NCI-H2107 treated with DMSO at 0.1 percent for 48 hours (cell line): Measurements from ENCODE around the gene PIP4K2C.

Experiments
- DNase-seq: peaks from one replicate; lab custom pipeline; 2025; ENCODE audit not compliant: unreplicated experiment; lab: John Stamatoyannopoulos, UW

Gene PIP4K2C

GRCh38 chr12:57620936-57621496 is 30.0 kb downstream of the PIP4K2C start:
- no peak for DNase-seq

- DNase-seq, result no peak
Measured at GRCh38 chr12:57621497-57622292, 30.7 kb downstream of the PIP4K2C start.

GRCh38 chr12:57622293-57623245 is 31.6 kb downstream of the PIP4K2C start:
- no peak for DNase-seq

GRCh38 chr12:57623385-57623784 is 32.4 kb downstream of the PIP4K2C start:
- DNase-seq, result no peak

GRCh38 chr12:57623811-57624390 is 32.9 kb downstream of the PIP4K2C start:
- DNase-seq, result no peak

- no peak for DNase-seq
Measured at GRCh38 chr12:57624441-57625220, 33.6 kb downstream of the PIP4K2C start.

- no peak for DNase-seq
Measured at GRCh38 chr12:57625261-57626032, 34.5 kb downstream of the PIP4K2C start.

- DNase-seq, result no peak
Measured at GRCh38 chr12:57626111-57626920, 35.3 kb downstream of the PIP4K2C start.

- DNase-seq, result no peak
Measured at GRCh38 chr12:57626921-57627445, 36.0 kb downstream of the PIP4K2C start.

- no peak for DNase-seq
Measured at GRCh38 chr12:57627501-57628279, 36.7 kb downstream of the PIP4K2C start.

GRCh38 chr12:57628280-57629191 is 37.5 kb downstream of the PIP4K2C start:
- DNase-seq, result no peak

- DNase-seq, result no peak
Measured at GRCh38 chr12:57629897-57630471, 39.0 kb downstream of the PIP4K2C start.

GRCh38 chr12:57630891-57631433 is 40.0 kb downstream of the PIP4K2C start:
- no peak for DNase-seq

- no peak for DNase-seq
Measured at GRCh38 chr12:57631566-57632072, 40.6 kb downstream of the PIP4K2C start.

GRCh38 chr12:57632073-57632957 is 41.3 kb downstream of the PIP4K2C start:
- no peak for DNase-seq
